Endothelial cell of umbilical vein (primary cell): ENCODE data around the gene STXBP5L. TPM values are rescaled to one million over a fixed set of nuclear protein-coding genes. Genes with fewer than 3 reads are reported as not detected.
"Not testable (repeated sequence)": the region's sequence is repeated elsewhere in the genome, so short reads cannot be mapped to it uniquely, and the experiment has no call there.

Source experiments
- BruUV-seq: library from RNA; stranded (reverse); fragments of 400-500 nt; replicated peaks from 2 replicates; lab custom pipeline; 2021; lab: Mats Ljungman, UMichigan
- CTCF ChIA-PET: fragments of 300-600, 350-600 bp; sonication (Branson Sonifier 250); formaldehyde crosslinking; loops from one replicate; lab custom pipeline; 2021; ENCODE audit warnings: antibody characterized with exemption, inconsistent platforms; lab: Charles Lee
- POLR2A ChIA-PET: fragments of 300-600, 350-600 bp; sonication (Branson Sonifier 250); formaldehyde crosslinking; loops from one replicate; lab custom pipeline; 2021; ENCODE audit warnings: antibody characterized with exemption, inconsistent platforms; lab: Charles Lee
- DNase-seq: peaks from one replicate; pipeline ENCODE4 v3.0.0-alpha.2; 2011; ENCODE audit warnings: low read depth, low spot score
- FAIRE-seq: peaks from 2 replicates; lab custom pipeline; 2011; peaks lifted over from hg19 to GRCh38; lab: Jason Lieb, UNC
- H2AFZ ChIP-seq: 2 replicates; pipeline ENCODE4 v1.6.0; 2012; ENCODE audit warnings: low read depth, low read length, control low read depth, inconsistent platforms
- H3K27ac ChIP-seq: 2 replicates; pipeline ENCODE4 v1.5.1; 2011; ENCODE audit warnings: low read depth, mild to moderate bottlenecking, control low read depth, low read length, moderate library complexity; ENCODE audit not compliant: insufficient read depth
- H3K27me3 ChIP-seq, 2 experiments: 2 replicates each; pipeline versions ENCODE4 v1.6.0 to v1.6.1; 2011; ENCODE audit warnings: low read length in 2 of 2, mixed read lengths in 1 of 2; ENCODE audit not compliant: control insufficient read depth in 2 of 2, insufficient read depth in 2 of 2
- H3K36me3 ChIP-seq, 2 experiments: 2 replicates in 1 of 2; 3 replicates in 1 of 2; pipeline ENCODE4 v1.5.1; 2011; ENCODE audit warnings: low read length in 2 of 2, mild to moderate bottlenecking in 1 of 2, moderate library complexity in 1 of 2; ENCODE audit not compliant: control insufficient read depth in 2 of 2, insufficient read depth in 2 of 2; ENCODE audit errors: extremely low read depth in 1 of 2
- H3K4me1 ChIP-seq: 3 replicates; pipeline ENCODE4 v1.5.1; 2011; ENCODE audit warnings: mild to moderate bottlenecking, low read length; ENCODE audit not compliant: control insufficient read depth, insufficient read depth; ENCODE audit errors: extremely low read depth
- H3K4me2 ChIP-seq: 2 replicates; pipeline ENCODE4 v1.6.1; 2011; ENCODE audit warnings: low read length, control low read depth, mixed read lengths; ENCODE audit not compliant: insufficient read depth
- H3K4me3 ChIP-seq, 3 experiments: fragments of 200-600 bp in 1 of 3; sonication (generic), shearing (Covaris generic) in 1 of 3; replicated peaks in 1 of 3; 2 replicates each; pipeline ENCODE4 v1.5.1; 2011 to 2016; ENCODE audit warnings: control low read depth in 3 of 3, low read length in 3 of 3, mild to moderate bottlenecking in 2 of 3, inconsistent platforms in 1 of 3, low read depth in 1 of 3, moderate library complexity in 1 of 3; ENCODE audit not compliant: insufficient read depth in 1 of 3
- H3K79me2 ChIP-seq: 2 replicates; pipeline ENCODE4 v1.6.0; 2012; ENCODE audit warnings: low read length, inconsistent platforms; ENCODE audit not compliant: control insufficient read depth, insufficient read depth
- H3K9ac ChIP-seq: replicated peaks from 2 replicates; pipeline ENCODE3; 2011; ENCODE audit warnings: low read length, control low read depth; ENCODE audit not compliant: insufficient read depth; ENCODE audit errors: extremely low read depth
- H3K9me1 ChIP-seq: replicated peaks from 3 replicates; pipeline ENCODE4 v1.6.0; 2011; ENCODE audit warnings: mild to moderate bottlenecking, low read length; ENCODE audit not compliant: control insufficient read depth, insufficient read depth; ENCODE audit errors: extremely low read depth
- H3K9me3 ChIP-seq: replicated peaks from 2 replicates; pipeline ENCODE4 v1.5.1; 2012; ENCODE audit warnings: low read length, inconsistent platforms; ENCODE audit not compliant: control insufficient read depth, insufficient read depth
- H4K20me1 ChIP-seq: replicated peaks from 2 replicates; pipeline ENCODE3; 2011; ENCODE audit warnings: mild to moderate bottlenecking, low read length; ENCODE audit not compliant: control insufficient read depth, insufficient read depth; ENCODE audit errors: extremely low read depth
- FOS ChIP-seq: IDR thresholded peaks from 2 replicates; pipeline ENCODE4 v1.6.1; 2011; ENCODE audit warnings: mild to moderate bottlenecking, low read length, moderate library complexity, borderline replicate concordance; ENCODE audit not compliant: insufficient read depth
- dilution Hi-C: fragments of 300-500 bp; cut with MboI; formaldehyde crosslinking; loops from one replicate; pipeline ENCODE4 v1.15.0; 2019; ENCODE audit warnings: low sequenced_read_pairs; ENCODE audit not compliant: extremely low pct_ligation_motif_present
- intact Hi-C: fragments of 100-400 bp; cut with micrococcal nuclease; formaldehyde crosslinking; loops from one replicate; pipeline ENCODE4 v1.10.0; 2022
- polyA plus RNA-seq, 4 experiments: library from polyadenylated mRNA; depleted of rRNA in 3 of 4; stranded (reverse) in 3 of 4; unstranded in 1 of 4; fragments of >200 nt; gene quantifications; 2 replicates each; pipeline versions ENCODE4 v1.2.1 to v1.2.3, GENCODE V29; 2011 to 2012; ENCODE audit warnings: missing spikeins in 1 of 4
- total RNA-seq: library from RNA; stranded (reverse); gene quantifications from 2 replicates; pipeline ENCODE4 v1.2.3, GENCODE V29; 2021

STXBP5L gene
- total and polyA plus RNA-seq, 2 donors (not counting 3 experiments of a cell fraction or from before 2014, with no cell fraction given) = not detected

- FAIRE-seq (no peak), DNase-seq (no peak)
- Histone ChIP-seq H3K9ac (no peak overlapping the region), H3K36me3 (no peaks in the 10 kb centered on the region), H3K9me1 (no peaks in the 10 kb centered on the region), H4K20me1 (no peaks in the 10 kb centered on the region), H3K4me1 (no peaks in the 10 kb centered on the region), H3K27ac (no peak overlapping the region), H3K4me2 (no peak overlapping the region), H3K4me3 (no peak overlapping the region), H3K27me3 (no peaks in the 10 kb centered on the region), H3K79me2 (no peaks in the 10 kb centered on the region), H2AFZ (no peak overlapping the region), H3K9me3 (no peaks in the 10 kb centered on the region)
- TF ChIP-seq FOS = no peak
- POLR2A ChIA-PET = no interaction called here
- dilution Hi-C loops = no loop called here
- BruUV-seq = no TSS peak
- intact Hi-C loops = no loop called here
- CTCF ChIA-PET = interaction anchor here (0.6 kb wide), 1 partner anchor 417 kb away, joined by 3 read pairs; no protein-coding TSS in a partner anchor
Measured at GRCh38 chr3:121075191-121075590, 167.2 kb downstream of the STXBP5L start.

GRCh38 chr3:121078378-121079101 lies 170.5 kb downstream of the STXBP5L start:
- H3K79me2 ChIP-seq, H3K27ac ChIP-seq, CTCF ChIA-PET, DNase-seq, BruUV-seq, FAIRE-seq, H3K4me1 ChIP-seq, H3K4me3 ChIP-seq, H3K9ac ChIP-seq, dilution Hi-C loops, H4K20me1 ChIP-seq, H3K9me3 ChIP-seq, POLR2A ChIA-PET, H3K36me3 ChIP-seq, H3K9me1 ChIP-seq, H2AFZ ChIP-seq, intact Hi-C loops, H3K4me2 ChIP-seq, H3K27me3 ChIP-seq: not testable (repeated sequence)
